Neural progenitor cell (in vitro differentiated cells): ENCODE data around the gene SPTLC1.
"Not testable (repeated sequence)": the region's sequence is repeated elsewhere in the genome, so short reads cannot be mapped to it uniquely, and the experiment has no call there.

ENCODE experiments used
- EZH2 ChIP-seq: fragments of 200-600 bp; sonication (generic); IDR thresholded peaks from 2 replicates; pipeline ENCODE4 v1.6.1; 2017; ENCODE audit warnings: antibody characterized with exemption, mild to moderate bottlenecking, moderate library complexity
- EZH2phosphoT487 ChIP-seq: fragments of 200-600 bp; sonication (generic); IDR thresholded peaks from 2 replicates; pipeline ENCODE4 v1.6.1; 2017; ENCODE audit warnings: antibody characterized with exemption
- TF ChIP-seq, protein P1 (sequence below): fragments of 200-600 bp; sonication (generic); IDR thresholded peaks from 2 replicates; pipeline ENCODE4 v1.5.1; 2017; ENCODE audit warnings: antibody characterized with exemption, mild to moderate bottlenecking

DNA sequence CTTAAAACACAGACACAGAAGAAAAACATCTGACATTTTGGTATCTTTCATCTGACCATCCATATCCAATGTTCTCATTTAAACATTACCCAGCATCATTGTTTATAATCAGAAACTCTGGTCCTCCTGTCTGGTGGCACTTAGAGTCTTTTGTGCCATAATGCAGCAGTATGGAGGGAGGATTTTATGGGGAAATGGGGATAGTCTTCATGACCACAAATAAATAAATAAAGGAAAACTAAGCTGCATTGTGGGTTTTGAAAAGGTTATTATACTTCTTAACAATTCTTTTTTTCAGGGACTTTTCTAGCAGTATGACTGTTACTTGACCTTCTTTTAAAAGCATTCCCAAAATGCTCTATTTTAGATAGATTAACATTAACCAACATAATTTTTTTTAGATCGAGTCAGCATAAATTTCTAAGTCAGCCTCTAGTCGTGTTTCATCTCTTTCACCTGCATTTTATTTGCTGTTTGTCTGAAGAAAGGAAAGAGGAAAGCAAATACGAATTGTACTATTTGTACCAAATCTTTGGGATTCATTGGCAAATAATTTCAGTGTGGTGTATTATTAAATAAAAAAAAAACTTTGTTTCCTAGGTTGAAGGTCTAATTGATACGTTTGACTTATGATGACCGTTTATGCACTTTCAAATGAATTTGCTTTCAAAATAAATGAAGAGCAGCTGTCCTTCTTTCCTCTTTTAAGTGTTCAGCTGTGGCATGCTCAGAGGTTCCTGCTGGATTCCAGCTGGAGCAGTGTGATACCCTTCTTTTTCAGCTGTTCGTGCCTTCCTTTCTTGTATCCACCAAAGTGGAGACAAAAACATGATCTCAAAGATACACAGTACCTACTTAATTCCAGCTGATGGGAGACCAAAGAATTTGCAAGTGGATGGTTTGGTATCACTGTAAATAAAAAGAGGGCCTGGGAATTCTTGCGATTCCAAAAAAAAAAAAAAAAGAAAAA lies 35.6 kb upstream of the SPTLC1 start:
- TF ChIP-seq, protein P1, sequence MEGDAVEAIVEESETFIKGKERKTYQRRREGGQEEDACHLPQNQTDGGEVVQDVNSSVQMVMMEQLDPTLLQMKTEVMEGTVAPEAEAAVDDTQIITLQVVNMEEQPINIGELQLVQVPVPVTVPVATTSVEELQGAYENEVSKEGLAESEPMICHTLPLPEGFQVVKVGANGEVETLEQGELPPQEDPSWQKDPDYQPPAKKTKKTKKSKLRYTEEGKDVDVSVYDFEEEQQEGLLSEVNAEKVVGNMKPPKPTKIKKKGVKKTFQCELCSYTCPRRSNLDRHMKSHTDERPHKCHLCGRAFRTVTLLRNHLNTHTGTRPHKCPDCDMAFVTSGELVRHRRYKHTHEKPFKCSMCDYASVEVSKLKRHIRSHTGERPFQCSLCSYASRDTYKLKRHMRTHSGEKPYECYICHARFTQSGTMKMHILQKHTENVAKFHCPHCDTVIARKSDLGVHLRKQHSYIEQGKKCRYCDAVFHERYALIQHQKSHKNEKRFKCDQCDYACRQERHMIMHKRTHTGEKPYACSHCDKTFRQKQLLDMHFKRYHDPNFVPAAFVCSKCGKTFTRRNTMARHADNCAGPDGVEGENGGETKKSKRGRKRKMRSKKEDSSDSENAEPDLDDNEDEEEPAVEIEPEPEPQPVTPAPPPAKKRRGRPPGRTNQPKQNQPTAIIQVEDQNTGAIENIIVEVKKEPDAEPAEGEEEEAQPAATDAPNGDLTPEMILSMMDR, result not testable (repeated sequence)
- TF ChIP-seq EZH2, EZH2phosphoT487: not testable (repeated sequence)
